ENCODE results near the gene DAPK2. TPM values are rescaled to one million over a fixed set of nuclear protein-coding genes. Genes with fewer than 3 reads are reported as not detected.

The DAPK2 gene
- polyA plus RNA-seq, 1 of the 3 experiments (the other 2 are of a cell fraction): 1.4 TPM

DNA sequence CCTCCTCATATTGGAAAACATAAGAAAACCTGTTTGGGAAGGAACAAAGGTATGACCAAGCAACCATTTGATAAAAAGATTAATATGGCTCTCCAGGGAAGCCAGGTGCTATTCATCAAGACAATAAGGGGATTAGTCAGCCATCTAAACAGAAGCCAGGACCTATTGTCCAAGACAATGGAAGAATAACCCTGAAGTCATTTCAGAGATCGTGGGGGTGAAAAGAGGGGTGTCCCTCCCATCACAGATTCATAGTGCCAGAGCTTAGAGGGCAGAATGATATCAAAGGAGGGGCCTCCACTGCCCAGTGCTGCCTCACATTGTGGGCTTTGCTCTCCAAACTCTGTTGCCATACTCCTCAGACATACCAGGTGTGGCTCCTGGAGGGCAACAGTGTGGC, 73.5 kb downstream of the DAPK2 start (continued):
- TF ChIP-seq, protein P1, sequence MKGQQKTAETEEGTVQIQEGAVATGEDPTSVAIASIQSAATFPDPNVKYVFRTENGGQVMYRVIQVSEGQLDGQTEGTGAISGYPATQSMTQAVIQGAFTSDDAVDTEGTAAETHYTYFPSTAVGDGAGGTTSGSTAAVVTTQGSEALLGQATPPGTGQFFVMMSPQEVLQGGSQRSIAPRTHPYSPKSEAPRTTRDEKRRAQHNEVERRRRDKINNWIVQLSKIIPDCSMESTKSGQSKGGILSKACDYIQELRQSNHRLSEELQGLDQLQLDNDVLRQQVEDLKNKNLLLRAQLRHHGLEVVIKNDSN (IDR thresholded peaks at IDR 0.05; ENCODE audit: borderline replicate concordance, low read depth): no peak
- no peak for TF ChIP-seq TCF12 (IDR thresholded peaks at IDR 0.05)

DNA sequence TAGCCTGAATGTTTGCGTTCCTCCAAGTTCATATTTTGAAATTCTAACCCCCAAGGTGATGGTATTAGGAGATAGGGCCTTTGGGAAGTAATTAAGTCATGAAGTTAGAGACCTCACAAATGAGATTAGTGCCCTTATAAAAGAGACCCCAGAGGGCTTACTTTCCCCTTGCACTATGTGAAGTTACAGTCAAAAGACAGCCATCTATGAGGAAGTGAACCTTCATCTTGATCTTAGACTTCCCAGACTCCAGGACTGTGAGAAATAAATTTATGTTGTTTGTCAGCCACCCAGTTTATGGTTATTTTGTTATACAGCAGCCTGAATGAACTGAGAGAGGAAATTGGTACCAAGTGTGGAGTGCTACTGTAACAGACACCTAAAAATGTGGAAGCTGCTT, 74.4 kb downstream of the DAPK2 start:
- Histone ChIP-seq H2AFZ (ENCODE audit: low read depth) (no peak overlapping the region), H3K27ac (ENCODE audit: low read depth in 2 of 2, low read length in 1 of 2) (no peak overlapping the region), H3K79me2 (ENCODE audit: insufficient read depth) (no peaks in the 10 kb centered on the region), H4K20me1 (ENCODE audit: insufficient read depth) (no peaks in the 10 kb centered on the region), H3K9me2 (no peaks in the 10 kb centered on the region), H3K4me1 (ENCODE audit: control insufficient read depth in 1 of 2, insufficient read depth in 2 of 2, low read depth in 1 of 2, low read length in 1 of 2) (peaks cover 2 to 5% of the 10 kb centered on the region in 2 experiments; a peak in 2 of 4 replicates), H3K36me3 (replicated peaks in 1 of 2; ENCODE audit: control insufficient read depth in 1 of 2, insufficient read depth in 2 of 2, low read length in 1 of 2) (no peaks in the 10 kb centered on the region), H3F3A (replicated peaks; ENCODE audit: insufficient read depth) (no peaks in the 10 kb centered on the region), H3K4me3 (ENCODE audit: low read depth in 2 of 2, low read length in 1 of 2) (no peak overlapping the region), H3K9me3 (no peaks in the 10 kb centered on the region), H3K4me2 (no peak overlapping the region), H3K27me3 (ENCODE audit: insufficient read depth) (no peaks in the 10 kb centered on the region), H3K9ac (no peak overlapping the region)
- TF ChIP-seq TAF1 (IDR thresholded peaks at IDR 0.05; ENCODE audit: borderline replicate concordance, low read depth, low read length) (no peak), NRF1 (IDR thresholded peaks at IDR 0.05; ENCODE audit: low read depth, low read length) (no peak), MXI1 (IDR thresholded peaks at IDR 0.05; ENCODE audit: low read depth, low read length) (no peak), YY1 (IDR thresholded peaks at IDR 0.05; ENCODE audit: low read depth) (no peak), FOSL2 (IDR thresholded peaks at IDR 0.05; ENCODE audit: borderline replicate concordance, low read depth) (no peak), CHD2 (IDR thresholded peaks at IDR 0.05; ENCODE audit: low read length, partially characterized antibody) (no peak), GATA2 (CRISPR knock-in tag; IDR thresholded peaks at IDR 0.05) (no peak), EP300 (IDR thresholded peaks at IDR 0.05; ENCODE audit: borderline replicate concordance in 1 of 2, low read depth in 1 of 2, low read length in 1 of 2) (no peak), TCF12 (IDR thresholded peaks at IDR 0.05) (no peak), RCOR1 (IDR thresholded peaks at IDR 0.05; ENCODE audit: low read length) (no peak), FOXJ3 (CRISPR knock-in tag; IDR thresholded peaks at IDR 0.05) (no peak), MEF2A (IDR thresholded peaks at IDR 0.05; ENCODE audit: borderline replicate concordance, low read depth) (no peak), SMC3 (IDR thresholded peaks at IDR 0.05; ENCODE audit: low read depth, low read length) (no peak), RFX5 (IDR thresholded peaks at IDR 0.05; ENCODE audit: low read length) (no peak)
- TF ChIP-seq, protein P1 (IDR thresholded peaks at IDR 0.05; ENCODE audit: borderline replicate concordance, low read depth): no peak
- TF ChIP-seq, protein P2, sequence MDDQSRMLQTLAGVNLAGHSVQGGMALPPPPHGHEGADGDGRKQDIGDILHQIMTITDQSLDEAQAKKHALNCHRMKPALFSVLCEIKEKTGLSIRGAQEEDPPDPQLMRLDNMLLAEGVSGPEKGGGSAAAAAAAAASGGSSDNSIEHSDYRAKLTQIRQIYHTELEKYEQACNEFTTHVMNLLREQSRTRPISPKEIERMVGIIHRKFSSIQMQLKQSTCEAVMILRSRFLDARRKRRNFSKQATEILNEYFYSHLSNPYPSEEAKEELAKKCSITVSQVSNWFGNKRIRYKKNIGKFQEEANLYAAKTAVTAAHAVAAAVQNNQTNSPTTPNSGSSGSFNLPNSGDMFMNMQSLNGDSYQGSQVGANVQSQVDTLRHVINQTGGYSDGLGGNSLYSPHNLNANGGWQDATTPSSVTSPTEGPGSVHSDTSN (IDR thresholded peaks at IDR 0.05): no peak
- TF ChIP-seq, protein P3, sequence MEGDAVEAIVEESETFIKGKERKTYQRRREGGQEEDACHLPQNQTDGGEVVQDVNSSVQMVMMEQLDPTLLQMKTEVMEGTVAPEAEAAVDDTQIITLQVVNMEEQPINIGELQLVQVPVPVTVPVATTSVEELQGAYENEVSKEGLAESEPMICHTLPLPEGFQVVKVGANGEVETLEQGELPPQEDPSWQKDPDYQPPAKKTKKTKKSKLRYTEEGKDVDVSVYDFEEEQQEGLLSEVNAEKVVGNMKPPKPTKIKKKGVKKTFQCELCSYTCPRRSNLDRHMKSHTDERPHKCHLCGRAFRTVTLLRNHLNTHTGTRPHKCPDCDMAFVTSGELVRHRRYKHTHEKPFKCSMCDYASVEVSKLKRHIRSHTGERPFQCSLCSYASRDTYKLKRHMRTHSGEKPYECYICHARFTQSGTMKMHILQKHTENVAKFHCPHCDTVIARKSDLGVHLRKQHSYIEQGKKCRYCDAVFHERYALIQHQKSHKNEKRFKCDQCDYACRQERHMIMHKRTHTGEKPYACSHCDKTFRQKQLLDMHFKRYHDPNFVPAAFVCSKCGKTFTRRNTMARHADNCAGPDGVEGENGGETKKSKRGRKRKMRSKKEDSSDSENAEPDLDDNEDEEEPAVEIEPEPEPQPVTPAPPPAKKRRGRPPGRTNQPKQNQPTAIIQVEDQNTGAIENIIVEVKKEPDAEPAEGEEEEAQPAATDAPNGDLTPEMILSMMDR (IDR thresholded peaks at IDR 0.05): no peak
- TF ChIP-seq, protein P4, sequence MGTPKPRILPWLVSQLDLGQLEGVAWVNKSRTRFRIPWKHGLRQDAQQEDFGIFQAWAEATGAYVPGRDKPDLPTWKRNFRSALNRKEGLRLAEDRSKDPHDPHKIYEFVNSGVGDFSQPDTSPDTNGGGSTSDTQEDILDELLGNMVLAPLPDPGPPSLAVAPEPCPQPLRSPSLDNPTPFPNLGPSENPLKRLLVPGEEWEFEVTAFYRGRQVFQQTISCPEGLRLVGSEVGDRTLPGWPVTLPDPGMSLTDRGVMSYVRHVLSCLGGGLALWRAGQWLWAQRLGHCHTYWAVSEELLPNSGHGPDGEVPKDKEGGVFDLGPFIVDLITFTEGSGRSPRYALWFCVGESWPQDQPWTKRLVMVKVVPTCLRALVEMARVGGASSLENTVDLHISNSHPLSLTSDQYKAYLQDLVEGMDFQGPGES (IDR thresholded peaks at IDR 0.05; ENCODE audit: low read depth, low read length): no peak
- TF ChIP-seq, protein P5, sequence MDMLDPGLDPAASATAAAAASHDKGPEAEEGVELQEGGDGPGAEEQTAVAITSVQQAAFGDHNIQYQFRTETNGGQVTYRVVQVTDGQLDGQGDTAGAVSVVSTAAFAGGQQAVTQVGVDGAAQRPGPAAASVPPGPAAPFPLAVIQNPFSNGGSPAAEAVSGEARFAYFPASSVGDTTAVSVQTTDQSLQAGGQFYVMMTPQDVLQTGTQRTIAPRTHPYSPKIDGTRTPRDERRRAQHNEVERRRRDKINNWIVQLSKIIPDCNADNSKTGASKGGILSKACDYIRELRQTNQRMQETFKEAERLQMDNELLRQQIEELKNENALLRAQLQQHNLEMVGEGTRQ (IDR thresholded peaks at IDR 0.05; ENCODE audit: borderline replicate concordance, low read depth, low read length): no peak
- 88% methylated on average over 1 of the region's 1 CpG for WGBS (ENCODE audit: low lambda C conversion rate)
- POLR2A ChIA-PET: no interaction called here
- CTCF ChIA-PET: interaction anchor here (4.5 kb wide), 1 partner anchor 27 kb away, joined by 25 read pairs; no protein-coding TSS in a partner anchor
- no peak for DNase-seq

Data from SK-N-SH (cell line).